ENCODE measurements around the gene TRIP13. TPM values are rescaled to one million over a fixed set of nuclear protein-coding genes. Genes with fewer than 3 reads are reported as not detected.

TRIP13 gene
- total RNA-seq, 4 donors from 2014 or later = 0.53 to 3.0 (median 1.6) TPM

DNA sequence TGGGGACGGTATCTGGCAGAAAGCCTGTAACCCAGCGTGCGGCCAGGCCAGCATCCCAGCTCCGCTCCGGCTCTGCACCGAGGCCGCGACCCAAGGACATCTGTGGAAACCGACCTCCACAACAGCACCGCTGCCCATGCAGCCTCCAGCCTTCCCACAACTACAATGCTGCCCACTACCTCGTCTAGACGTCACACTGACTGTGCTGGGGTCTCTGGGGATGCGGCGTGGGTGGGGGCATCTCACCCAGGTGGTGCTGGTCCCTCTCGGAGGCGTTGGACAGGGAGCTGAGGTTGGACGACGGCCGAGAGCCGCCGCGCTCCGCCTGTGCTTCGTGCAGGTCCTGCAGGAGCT is 27.5 kb upstream of the TRIP13 start:
- TF ChIP-seq POLR2A (IDR thresholded peaks at IDR 0.05) (no peak), CTCF (IDR thresholded peaks at IDR 0.05) (no peak)
- intact Hi-C loops (cut with DNase I; ENCODE audit: low total_unique reads) = no loop called here
- no peak overlapping the region for H3K4me3 ChIP-seq (ENCODE audit: low read depth, poor library complexity, severe bottlenecking)
- WGBS, 2 donors = 91 to 94% methylated on average over 17 to 24 of the region's 24 CpGs
- DNase-seq (ENCODE audit: low spot score in 2 of 2) = no peak

- no peak overlapping the region for H3K4me3 ChIP-seq (ENCODE audit: low read depth, poor library complexity, severe bottlenecking)
- TF ChIP-seq POLR2A (IDR thresholded peaks at IDR 0.05) (no peak), CTCF (IDR thresholded peaks at IDR 0.05) (no peak)
- 94 to 96% methylated on average over 8 of the region's 10 CpGs for WGBS, 2 donors
- intact Hi-C loops (cut with DNase I; ENCODE audit: low total_unique reads) = no loop called here
- no peak for DNase-seq (ENCODE audit: low spot score in 2 of 2)
Measured at GRCh38 chr5:865771-866170, 26.9 kb upstream of the TRIP13 start.

DNA sequence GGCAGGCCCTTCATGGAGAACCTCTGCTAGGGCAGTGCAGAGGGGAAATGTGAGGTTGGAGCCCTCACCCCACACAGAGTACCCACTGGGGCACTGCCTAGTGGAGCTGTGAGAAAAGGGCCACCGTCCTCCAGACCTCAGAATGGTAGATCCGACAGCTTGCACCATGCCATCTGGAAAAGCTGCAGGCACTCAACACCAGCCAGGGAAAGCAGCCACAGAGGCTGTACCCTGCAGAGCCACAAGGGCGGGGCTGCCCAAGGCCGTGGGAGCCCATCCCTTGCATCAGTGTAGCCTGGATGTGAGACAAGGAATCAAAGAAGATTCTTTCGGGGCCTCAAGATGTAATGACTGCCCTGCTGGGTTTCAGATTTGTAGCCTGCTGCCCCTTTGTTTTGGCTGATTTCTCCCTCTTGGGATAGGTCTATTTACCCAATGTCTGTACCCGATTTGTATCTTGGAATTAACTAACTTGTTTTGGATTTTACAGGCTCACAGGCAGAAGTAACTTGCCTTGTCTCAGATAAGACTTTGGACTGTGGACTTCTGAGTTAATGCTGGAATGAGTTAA is 25.3 kb upstream of the TRIP13 start:
- H3K4me3 ChIP-seq (ENCODE audit: low read depth, poor library complexity, severe bottlenecking) = no peak overlapping the region
- TF ChIP-seq POLR2A (IDR thresholded peaks at IDR 0.05) (no peak), CTCF (IDR thresholded peaks at IDR 0.05) (no peak)
- intact Hi-C loops (cut with DNase I; ENCODE audit: low total_unique reads) = no loop called here
- DNase-seq (ENCODE audit: low spot score in 2 of 2) = no peak
- 77 to 86% methylated on average over 6 of the region's 6 CpGs for WGBS, 2 donors

DNA sequence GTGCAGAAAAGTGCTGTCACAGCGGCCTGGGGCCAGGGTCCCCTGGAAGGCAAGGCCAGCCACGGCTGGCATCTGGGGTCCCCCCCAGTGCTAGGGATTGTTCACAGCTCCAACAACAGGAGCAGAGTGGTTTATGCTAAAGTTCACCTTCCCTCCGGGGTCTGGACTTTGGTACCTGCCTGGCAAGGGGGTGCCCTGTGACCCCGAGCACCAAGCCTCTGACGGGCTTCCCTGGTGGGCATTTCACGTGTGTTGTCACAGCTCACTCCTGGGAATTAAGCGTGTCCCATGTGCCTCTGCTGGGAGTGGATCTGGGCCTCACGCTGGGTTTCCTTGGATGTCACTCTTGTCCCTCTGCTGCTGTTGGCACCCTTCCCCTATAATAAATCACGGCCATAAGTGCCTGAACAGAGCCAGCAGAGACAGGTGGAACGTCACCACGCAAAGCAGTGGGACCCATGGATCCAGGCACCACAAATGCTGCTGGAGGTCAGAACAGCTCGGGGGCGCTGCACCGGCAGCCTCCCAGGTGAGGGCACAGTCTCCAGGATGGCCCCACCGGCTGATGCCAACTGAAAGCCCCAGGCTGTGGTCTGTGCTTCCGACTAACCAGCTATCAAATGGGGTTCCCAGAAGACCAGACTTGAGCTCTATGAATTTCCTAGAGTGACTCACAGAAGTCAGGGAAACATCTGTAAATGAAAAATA is 24.1 kb upstream of the TRIP13 start:
- no peak for TF ChIP-seq POLR2A (IDR thresholded peaks at IDR 0.05)
- TF ChIP-seq CTCF (IDR thresholded peaks at IDR 0.05) = no peak
- DNase-seq (ENCODE audit: low spot score in 2 of 2) = no peak
- 95% methylated on average over 12 to 16 of the region's 16 CpGs for WGBS, 2 donors
- intact Hi-C loops (cut with DNase I; ENCODE audit: low total_unique reads) = no loop called here
- H3K4me3 ChIP-seq (ENCODE audit: low read depth, poor library complexity, severe bottlenecking) = no peak overlapping the region

DNA sequence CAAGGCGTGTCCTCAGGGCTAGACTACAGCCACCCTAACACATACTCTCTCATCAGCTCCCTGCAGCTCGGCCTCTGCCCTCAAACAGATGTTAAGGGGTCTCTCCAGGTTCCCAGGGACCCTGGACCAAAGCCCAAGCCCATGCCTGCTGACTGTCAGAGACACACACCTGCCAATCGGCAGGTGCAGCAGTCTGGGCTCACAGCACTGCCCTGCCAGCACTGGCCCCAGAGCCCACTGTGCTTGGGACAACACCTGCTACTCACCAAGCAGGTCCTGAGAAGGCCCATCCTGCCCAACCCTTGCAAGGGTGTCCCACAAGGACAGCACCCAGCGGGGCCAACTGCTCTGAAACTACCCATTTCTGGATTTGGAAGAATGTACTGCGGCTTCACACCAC is 21.7 kb upstream of the TRIP13 start:
- no peak overlapping the region for H3K4me3 ChIP-seq (ENCODE audit: low read depth, poor library complexity, severe bottlenecking)
- intact Hi-C loops (cut with DNase I; ENCODE audit: low total_unique reads) = no loop called here
- 100% methylated on average over 5 of the region's 5 CpGs for WGBS, 2 donors
- DNase-seq (ENCODE audit: low spot score in 2 of 2) = no peak
- no peak for TF ChIP-seq POLR2A (IDR thresholded peaks at IDR 0.05)
- no peak for TF ChIP-seq CTCF (IDR thresholded peaks at IDR 0.05)

Data from lower leg skin (tissue), 4 donors.